ENCODE data around the gene SLC6A20. TPM values are rescaled to one million over a fixed set of nuclear protein-coding genes. Genes with fewer than 3 reads are reported as not detected.

The SLC6A20 gene
- total RNA-seq, 4 donors from 2014 or later: 0.16 to 1.1 (median 0.26) TPM

- Histone ChIP-seq H3K27ac (no peak overlapping the region), H3K9me3 (no peaks in the 10 kb centered on the region), H3K27me3 (peaks cover 75% of the 10 kb centered on the region), H3K36me3 (no peaks in the 10 kb centered on the region), H3K4me3 (peak overlapping the region in 1 of 2 donors; percentile 57), H3K4me1 (peaks cover 0 to 15% (median 4%) of the 10 kb centered on the region in 3 donors)
- 51 to 64% methylated on average over 8 of the region's 13 CpGs for WGBS, 2 donors (ENCODE audit: low coverage in 1 of 2)
- ATAC-seq: no peak
- TF ChIP-seq, protein P1, sequence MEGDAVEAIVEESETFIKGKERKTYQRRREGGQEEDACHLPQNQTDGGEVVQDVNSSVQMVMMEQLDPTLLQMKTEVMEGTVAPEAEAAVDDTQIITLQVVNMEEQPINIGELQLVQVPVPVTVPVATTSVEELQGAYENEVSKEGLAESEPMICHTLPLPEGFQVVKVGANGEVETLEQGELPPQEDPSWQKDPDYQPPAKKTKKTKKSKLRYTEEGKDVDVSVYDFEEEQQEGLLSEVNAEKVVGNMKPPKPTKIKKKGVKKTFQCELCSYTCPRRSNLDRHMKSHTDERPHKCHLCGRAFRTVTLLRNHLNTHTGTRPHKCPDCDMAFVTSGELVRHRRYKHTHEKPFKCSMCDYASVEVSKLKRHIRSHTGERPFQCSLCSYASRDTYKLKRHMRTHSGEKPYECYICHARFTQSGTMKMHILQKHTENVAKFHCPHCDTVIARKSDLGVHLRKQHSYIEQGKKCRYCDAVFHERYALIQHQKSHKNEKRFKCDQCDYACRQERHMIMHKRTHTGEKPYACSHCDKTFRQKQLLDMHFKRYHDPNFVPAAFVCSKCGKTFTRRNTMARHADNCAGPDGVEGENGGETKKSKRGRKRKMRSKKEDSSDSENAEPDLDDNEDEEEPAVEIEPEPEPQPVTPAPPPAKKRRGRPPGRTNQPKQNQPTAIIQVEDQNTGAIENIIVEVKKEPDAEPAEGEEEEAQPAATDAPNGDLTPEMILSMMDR (IDR thresholded peaks at IDR 0.05): no peak
- TF ChIP-seq POLR2AphosphoS5 (IDR thresholded peaks at IDR 0.05) (no peak), EP300 (IDR thresholded peaks at IDR 0.05) (no peak), POLR2A (IDR thresholded peaks at IDR 0.05) (no peak)
These were observed 734 bp upstream of the SLC6A20 start for GRCh38 chr3:45796902-45797637.

- ATAC-seq: no peak
- no peak for TF ChIP-seq POLR2A (IDR thresholded peaks at IDR 0.05)
- TF ChIP-seq POLR2AphosphoS5 (IDR thresholded peaks at IDR 0.05): no peak
- TF ChIP-seq EP300 (IDR thresholded peaks at IDR 0.05): no peak
- TF ChIP-seq, protein P1 (IDR thresholded peaks at IDR 0.05): no peak
- H3K4me3 ChIP-seq: peak overlapping the region in 1 of 2 donors; percentile 57
- H3K4me1 ChIP-seq: peaks cover 0 to 15% (median 4%) of the 10 kb centered on the region in 3 donors
- WGBS, 2 donors (ENCODE audit: low coverage in 1 of 2): 15 to 22% methylated on average over 13 to 14 of the region's 14 CpGs
- H3K9me3 ChIP-seq: peaks cover 0 to 1% (median 0%) of the 10 kb centered on the region in 3 donors
- H3K27ac ChIP-seq: no peak overlapping the region
- no peaks in the 10 kb centered on the region for H3K36me3 ChIP-seq
- peaks cover 73% of the 10 kb centered on the region for H3K27me3 ChIP-seq
These were observed 841 bp downstream of the SLC6A20 start for GRCh38 chr3:45795509-45795881.

GRCh38 chr3:45794660-45795059 is 1.7 kb downstream of the SLC6A20 start:
- Histone ChIP-seq H3K4me3 (no peak overlapping the region), H3K27me3 (peaks cover 64% of the 10 kb centered on the region), H3K4me1 (peaks cover 0 to 15% (median 4%) of the 10 kb centered on the region in 3 donors), H3K9me3 (peaks cover 0 to 10% (median 0%) of the 10 kb centered on the region in 3 donors), H3K27ac (no peak overlapping the region), H3K36me3 (no peaks in the 10 kb centered on the region)
- TF ChIP-seq, protein P1 (IDR thresholded peaks at IDR 0.05): no peak
- TF ChIP-seq EP300 (IDR thresholded peaks at IDR 0.05) (no peak), POLR2A (IDR thresholded peaks at IDR 0.05) (no peak), POLR2AphosphoS5 (IDR thresholded peaks at IDR 0.05) (no peak)
- ATAC-seq: no peak
- WGBS, 2 donors (ENCODE audit: low coverage in 1 of 2): 80 to 83% methylated on average over 1 of the region's 1 CpG

DNA sequence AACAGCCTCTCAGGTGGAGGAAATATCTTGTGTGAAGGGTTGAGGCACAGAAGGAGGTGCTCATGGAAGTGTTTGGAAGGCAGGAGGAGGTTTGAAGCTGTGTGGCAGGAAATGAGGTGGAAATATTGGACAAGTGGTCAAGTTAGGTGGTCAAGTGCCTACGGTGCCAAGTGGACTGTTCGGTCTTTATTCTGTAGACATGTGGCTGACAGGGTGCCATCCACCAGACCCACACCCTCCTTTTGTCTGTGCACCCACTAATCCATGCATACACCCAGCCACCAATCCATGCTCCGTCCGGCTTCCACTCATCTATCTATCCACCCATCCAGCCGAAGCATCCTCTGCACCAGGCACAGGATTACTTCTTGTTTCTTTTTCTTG is 2.2 kb downstream of the SLC6A20 start:
- H3K27me3 ChIP-seq: peaks cover 59% of the 10 kb centered on the region
- H3K9me3 ChIP-seq: peaks cover 0 to 12% (median 0%) of the 10 kb centered on the region in 3 donors
- no peak for ATAC-seq

More for the DNA sequence above, 2.2 kb downstream of the SLC6A20 start:
- H3K4me1 ChIP-seq: peaks cover 0 to 15% (median 4%) of the 10 kb centered on the region in 3 donors
- H3K27ac ChIP-seq: no peak overlapping the region
- H3K36me3 ChIP-seq: no peaks in the 10 kb centered on the region
- H3K4me3 ChIP-seq: no peak overlapping the region
- TF ChIP-seq EP300 (IDR thresholded peaks at IDR 0.05) (no peak), POLR2AphosphoS5 (IDR thresholded peaks at IDR 0.05) (no peak), POLR2A (IDR thresholded peaks at IDR 0.05) (no peak)
- TF ChIP-seq, protein P1 (IDR thresholded peaks at IDR 0.05): no peak
- 96% methylated on average over 5 of the region's 5 CpGs for WGBS, 2 donors (ENCODE audit: low coverage in 1 of 2)

All from gastroesophageal sphincter (tissue), 4 donors.